HG02938 (cell line): ENCODE results near the gene ZNF654.
"Not testable (repeated sequence)": the region's sequence is repeated elsewhere in the genome, so short reads cannot be mapped to it uniquely, and the experiment has no call there.

Experiments
- ATAC-seq: cut with Tn5 transposase; IDR thresholded peaks from one replicate; pipeline ENCODE4 v1.9.1; 2021; ENCODE audit warnings: mild to moderate bottlenecking, moderate library complexity; ENCODE audit not compliant: unreplicated experiment

ZNF654 gene

GRCh38 chr3:88058581-88059379 lies at the start of gene ZNF654, which contains the start of gene CGGBP1:
Gene ZNF654 (plus strand): TSS chr3:88059255. CDS start chr3:88059320, 65 bp downstream.
Gene CGGBP1 (minus strand): TSS chr3:88059005. CDS start chr3:88055976, 3,029 bp downstream.
- ATAC-seq, result peak; percentile 95

- ATAC-seq, result no peak
These were observed 48.2 kb upstream of the ZNF654 start for GRCh38 chr3:88010810-88011209.

- ATAC-seq, result no peak
These were observed 45.5 kb upstream of the ZNF654 start for GRCh38 chr3:88013592-88013991.

GRCh38 chr3:88015656-88016055 lies 43.4 kb upstream of the ZNF654 start:
- not testable (repeated sequence) for ATAC-seq

- peak; percentile 98 for ATAC-seq
These were observed 40.0 kb upstream of the ZNF654 start for GRCh38 chr3:88019024-88019423.

- ATAC-seq, result no peak
These were observed 34.0 kb upstream of the ZNF654 start for GRCh38 chr3:88025001-88025552.

GRCh38 chr3:88028876-88029275 lies 30.2 kb upstream of the ZNF654 start:
- ATAC-seq, result no peak

- ATAC-seq, result no peak
These were observed 28.8 kb upstream of the ZNF654 start for GRCh38 chr3:88030210-88030609.

- peak; percentile 86 for ATAC-seq
These were observed 27.4 kb upstream of the ZNF654 start for GRCh38 chr3:88031642-88032077.

- ATAC-seq, result peak; percentile 4
These were observed 26.8 kb upstream of the ZNF654 start for GRCh38 chr3:88032245-88032644.

- ATAC-seq, result no peak
These were observed 26.0 kb upstream of the ZNF654 start for GRCh38 chr3:88033079-88033478.

GRCh38 chr3:88033808-88034207 lies 25.2 kb upstream of the ZNF654 start:
- ATAC-seq, result no peak

- ATAC-seq, result no peak
These were observed 24.4 kb upstream of the ZNF654 start for GRCh38 chr3:88034491-88035275.

GRCh38 chr3:88036221-88036620 lies 22.8 kb upstream of the ZNF654 start:
- no peak for ATAC-seq

GRCh38 chr3:88038566-88038965 lies 20.5 kb upstream of the ZNF654 start:
- no peak for ATAC-seq

GRCh38 chr3:88040529-88040928 lies 18.5 kb upstream of the ZNF654 start:
- no peak for ATAC-seq

GRCh38 chr3:88041005-88041404 lies 18.1 kb upstream of the ZNF654 start:
- no peak for ATAC-seq

- no peak for ATAC-seq
These were observed 14.6 kb upstream of the ZNF654 start for GRCh38 chr3:88044411-88044810.

GRCh38 chr3:88046766-88047165 lies 12.3 kb upstream of the ZNF654 start:
- no peak for ATAC-seq

- ATAC-seq, result no peak
These were observed 1.3 kb upstream of the ZNF654 start for GRCh38 chr3:88057630-88058305.

GRCh38 chr3:88058306-88058580 lies 812 bp upstream of the ZNF654 start:
- no peak for ATAC-seq
